GM21360 (cell line): ENCODE results near the gene PTPRN2.
"Not testable (repeated sequence)": the region's sequence is repeated elsewhere in the genome, so short reads cannot be mapped to it uniquely, and the experiment has no call there.

Experiments used
- ATAC-seq: cut with Tn5 transposase; IDR thresholded peaks from one replicate; pipeline ENCODE4 v1.9.1; 2021; ENCODE audit warnings: mild to moderate bottlenecking, moderate library complexity; ENCODE audit not compliant: unreplicated experiment

The PTPRN2 gene

DNA sequence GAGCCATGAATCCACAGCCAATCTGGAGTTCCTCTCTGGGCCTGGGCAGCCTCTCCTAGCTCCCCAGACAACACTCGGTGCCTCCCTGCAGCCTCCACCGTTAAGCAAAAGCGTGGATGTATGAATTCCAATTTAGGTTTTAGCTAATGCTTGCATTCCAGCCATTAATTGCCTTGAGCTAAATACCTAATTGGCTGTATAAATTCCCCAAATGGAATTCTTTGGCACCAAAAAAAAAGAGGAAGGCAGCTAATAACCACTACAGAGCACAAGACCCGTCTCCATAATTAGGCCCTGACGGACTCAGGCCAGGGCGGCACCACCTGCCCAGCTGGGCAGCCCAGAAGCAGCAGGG, 140.5 kb downstream of the PTPRN2 start:
- ATAC-seq: no peak

DNA sequence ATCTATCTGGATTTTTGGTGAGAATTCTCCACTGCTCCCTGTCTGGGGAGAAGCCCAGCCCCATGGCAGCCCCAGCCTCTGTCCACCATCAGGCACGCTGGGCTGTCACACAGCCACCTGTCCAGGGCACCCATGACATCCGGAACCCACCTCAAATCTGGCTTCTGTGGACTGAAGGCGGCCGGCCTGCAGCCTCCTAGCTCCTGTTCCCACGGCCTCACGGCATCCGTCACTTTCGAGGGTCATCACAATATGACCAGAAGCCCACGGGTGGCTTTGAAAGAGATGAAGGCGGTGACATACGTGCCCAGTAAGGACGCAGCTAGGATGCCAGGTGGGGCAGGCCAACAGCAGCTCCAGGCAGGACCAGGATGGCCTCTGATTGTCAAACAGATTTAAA, 140.9 kb downstream of the PTPRN2 start:
- ATAC-seq: no peak

DNA sequence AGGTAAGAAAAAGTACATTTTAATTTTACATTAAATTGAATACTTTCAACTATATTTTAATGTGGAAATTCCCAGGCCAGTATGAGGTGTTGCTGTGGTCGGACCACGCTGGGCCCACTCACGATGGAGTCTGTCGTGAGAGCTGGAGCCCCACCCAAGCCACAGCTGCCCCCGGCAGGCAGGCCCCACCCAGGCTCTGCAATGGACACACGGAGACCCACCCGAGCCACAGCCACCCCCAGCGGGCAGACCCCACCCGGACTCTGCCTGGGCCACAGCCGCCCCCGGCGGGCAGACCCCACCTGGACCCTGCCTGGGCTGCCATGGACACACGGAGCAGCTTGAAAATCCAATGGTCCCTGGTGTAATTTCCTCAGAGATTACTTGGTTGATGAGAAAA, 141.3 kb downstream of the PTPRN2 start:
- no peak for ATAC-seq

DNA sequence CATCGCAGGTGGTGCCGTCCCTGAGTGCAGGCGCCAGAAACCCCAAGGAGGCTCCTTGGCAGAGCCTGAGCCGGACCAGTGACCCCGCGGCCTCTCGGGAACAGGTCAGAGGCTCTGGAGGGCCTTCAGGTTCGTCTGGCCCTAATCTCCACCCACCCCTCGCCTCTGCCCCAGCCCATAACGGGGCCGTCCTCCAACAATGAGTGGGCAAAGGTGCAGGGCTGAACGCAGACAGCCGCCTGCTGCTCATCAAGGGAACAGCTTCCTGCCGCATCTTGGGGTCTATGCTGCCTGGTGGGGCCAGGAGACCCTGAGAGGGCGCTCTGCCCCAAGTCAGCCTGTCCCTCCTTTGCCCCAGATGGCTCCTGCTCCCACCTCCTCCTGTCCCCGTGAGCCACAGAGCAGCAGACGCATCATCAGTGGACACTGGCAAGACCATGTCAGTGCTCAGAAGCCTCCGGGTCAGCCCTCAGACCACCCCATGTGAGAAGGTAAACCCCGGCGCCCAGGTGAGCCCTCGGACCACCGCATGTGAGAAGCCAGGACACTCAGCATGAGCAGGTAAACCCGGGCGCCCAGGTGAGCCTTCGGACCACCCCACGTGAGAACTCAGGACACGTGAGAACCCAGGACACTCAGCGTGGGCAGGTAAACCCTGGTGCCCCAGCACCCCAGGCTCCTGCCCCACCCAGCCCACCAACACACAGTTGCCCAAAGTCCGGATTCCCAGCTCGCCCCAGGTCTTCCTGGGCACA, 142.0 kb downstream of the PTPRN2 start:
- ATAC-seq: no peak

DNA sequence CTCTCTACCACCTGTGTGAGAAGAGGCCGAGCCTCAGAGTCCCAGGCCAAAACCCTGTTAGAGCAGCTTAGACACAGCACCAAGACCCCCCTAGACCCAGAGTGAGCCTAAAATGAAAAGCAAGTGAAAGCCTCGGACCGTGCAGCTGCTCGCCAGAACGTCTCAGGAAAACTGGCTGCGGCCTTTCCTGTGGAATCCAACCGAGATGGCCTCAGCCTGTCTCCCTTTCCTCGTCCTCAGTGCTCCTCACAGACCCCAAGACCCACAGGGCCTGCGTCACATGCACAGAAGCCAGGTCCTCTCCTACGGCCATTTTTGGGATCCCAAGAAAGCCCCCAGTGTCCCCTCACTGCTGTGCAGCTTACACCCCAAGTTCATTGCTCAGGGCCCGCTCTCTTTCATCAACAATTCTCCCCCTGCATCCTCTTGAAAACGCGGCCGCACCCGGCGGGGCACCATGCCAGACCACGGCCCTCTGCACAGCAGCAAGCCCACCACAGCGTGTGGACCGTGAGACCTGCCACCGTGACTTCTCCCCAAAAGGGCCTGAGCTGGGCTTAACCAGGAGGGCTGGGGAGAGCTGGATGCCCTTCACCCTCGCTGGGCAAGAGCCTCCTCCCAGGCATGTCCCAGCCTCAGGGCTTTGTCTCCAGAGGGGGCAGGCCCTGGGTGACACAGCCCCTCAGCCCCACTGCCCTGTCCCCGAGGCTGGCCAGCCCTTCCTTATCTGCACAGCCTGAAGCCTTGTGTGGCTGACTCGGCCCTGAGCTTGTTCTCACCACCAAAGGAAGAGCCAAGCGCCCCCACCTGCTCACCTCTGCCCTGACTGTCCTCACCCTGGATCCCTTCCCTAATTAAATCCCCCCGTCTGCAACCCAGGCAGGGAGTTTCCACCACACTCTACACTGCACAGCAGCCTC, 142.9 kb downstream of the PTPRN2 start:
- ATAC-seq: no peak

DNA sequence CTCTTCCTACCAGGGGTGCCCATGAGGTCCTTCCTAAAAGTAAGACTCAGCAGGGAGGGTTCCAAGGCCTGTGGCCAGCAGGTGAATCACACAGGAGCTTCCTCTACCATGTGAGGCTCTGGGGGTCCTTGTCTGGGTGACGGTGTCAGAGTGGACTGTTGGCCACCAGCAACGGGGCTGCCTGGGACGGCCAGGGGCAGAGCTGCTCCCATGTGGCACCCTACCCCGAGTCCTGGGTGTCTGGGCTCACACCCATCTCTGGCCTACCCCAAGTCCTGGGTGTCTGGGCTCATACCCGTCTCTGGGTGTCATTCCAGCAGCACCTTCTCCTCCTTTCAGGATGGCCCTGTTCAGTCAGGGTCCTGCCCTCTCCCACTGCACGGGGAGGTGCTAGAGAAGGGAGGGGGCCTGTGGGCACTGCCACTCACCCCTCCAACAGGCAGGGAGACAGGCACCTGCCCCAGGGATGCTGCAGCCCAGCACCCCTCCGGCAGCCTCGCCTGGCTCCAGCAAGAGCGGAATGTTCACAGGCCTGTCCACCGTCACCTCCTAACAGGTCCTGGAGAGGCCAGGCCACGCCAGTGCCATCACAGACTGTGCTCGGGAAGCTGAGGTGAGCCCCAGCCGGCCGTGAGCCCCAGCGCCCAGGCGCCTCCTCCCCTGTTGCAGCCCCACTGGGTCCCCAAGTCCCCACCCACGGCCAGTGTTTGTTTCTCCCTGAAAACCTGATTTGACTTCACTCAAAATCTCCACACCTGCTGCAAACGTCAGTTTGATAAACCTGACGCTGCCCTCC, 143.7 kb downstream of the PTPRN2 start:
- ATAC-seq: no peak

DNA sequence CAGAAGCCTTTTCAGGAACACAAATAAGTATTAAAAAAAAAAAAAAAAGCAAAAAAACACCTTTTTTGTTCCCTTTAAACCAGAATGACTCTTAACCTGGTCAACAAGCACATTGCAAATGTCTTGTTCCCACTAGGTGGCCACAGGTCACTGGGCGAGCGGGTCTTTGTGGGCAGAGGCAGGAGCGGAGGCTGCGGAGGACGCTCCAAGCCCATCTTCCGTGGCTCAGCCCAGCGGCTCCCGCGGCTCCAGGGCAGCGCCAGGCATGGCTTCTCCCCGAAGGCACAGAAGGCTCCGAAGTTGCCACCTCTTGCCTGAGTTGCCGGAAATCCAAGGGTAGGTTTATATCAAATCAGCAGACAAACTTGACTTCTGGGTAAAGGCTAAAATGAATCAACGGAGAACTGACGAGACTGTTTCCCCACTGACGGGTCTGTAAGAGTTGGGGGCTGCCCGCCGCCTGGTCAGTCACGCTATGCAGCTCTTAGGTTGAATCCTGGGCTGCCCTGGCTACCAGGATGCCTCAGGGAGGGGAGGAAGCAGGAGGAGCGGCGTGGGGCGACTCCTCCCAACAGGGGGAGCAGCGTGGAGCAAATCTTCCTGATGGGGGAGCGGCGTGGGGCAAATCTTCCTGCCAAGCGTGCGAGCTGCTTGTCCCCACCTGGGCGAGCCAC, 144.5 kb downstream of the PTPRN2 start:
- no peak for ATAC-seq

DNA sequence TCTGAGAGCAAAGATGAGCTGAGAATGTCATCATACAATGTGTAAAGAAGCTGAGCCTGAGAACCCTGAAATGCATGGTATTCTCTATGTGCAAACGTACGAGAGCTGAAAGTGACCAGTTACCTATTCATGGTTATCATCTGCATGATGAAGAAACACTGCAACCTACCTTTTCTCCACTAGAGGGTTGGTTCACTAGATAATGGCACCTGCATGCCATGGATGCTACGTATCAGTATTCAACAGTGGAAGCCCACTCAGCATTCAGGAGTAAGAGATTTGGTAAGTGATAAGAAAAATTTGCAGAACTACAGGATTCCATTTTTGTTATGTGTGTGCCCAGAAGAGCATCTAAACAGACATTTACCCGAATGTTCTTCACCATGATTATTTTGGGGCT, 145.4 kb downstream of the PTPRN2 start:
- no peak for ATAC-seq

DNA sequence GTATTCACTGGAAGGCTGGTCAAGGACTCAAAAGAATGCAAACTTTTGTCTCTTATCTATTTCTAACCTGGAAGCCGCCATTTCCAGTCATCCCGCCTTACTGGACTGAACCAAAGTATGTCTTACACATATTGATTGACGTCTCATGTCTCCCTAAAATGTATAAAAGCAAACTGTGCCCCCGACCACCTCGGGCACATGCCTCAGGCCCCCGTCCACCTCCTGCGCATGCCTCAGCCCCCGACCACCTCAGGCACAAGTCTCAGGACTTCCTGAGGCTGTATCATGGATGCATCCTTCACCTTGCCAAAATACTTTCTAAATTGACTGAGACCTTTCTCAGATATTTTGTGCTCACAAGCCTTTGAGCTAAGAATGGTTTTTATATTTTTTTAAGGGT, 148.6 kb downstream of the PTPRN2 start:
- no peak for ATAC-seq

DNA sequence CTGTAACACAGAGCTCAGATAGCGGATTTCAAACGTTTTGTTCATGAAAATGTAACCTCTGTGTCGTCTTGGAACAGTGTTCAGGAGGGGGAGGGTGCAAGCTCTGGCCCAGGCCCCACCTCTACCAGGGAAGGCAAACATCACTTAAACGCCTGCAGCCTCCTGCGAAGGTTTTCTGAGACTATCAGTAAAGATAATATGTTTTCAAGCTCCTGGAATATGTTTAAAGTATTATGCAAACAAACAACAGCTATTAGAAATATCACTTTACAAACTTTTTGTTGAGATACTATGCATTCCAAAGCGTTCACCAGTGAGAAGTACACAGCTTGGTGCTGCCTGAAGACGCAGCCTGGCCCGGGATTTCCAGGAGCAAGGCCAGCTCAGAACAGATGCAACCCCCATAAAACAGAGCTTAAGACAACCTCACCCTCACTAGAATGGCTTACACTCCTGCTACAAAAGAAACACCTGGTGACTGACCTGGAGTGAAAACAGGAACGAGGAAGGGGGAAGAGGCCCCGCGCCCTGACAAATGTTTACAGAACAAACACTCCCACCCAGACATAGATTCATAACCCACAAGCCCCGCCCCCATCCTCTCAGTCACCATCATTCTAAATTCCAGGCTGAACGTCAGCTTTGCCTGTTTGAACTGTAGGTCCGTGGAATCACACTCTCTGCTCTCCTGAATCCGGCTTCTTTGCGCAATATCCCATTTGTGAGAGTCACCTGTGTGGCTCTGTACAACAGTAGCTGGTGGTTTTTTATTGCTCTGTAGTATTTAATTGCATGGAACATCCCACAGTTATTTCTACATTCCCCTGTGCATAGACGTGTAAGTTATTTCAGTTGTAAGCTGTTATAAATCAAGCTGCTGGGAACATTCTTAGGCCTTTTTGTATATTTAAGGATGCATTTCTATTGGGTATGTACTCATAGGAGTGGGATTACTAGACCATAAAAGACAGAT, 155.0 kb downstream of the PTPRN2 start:
- ATAC-seq: no peak

DNA sequence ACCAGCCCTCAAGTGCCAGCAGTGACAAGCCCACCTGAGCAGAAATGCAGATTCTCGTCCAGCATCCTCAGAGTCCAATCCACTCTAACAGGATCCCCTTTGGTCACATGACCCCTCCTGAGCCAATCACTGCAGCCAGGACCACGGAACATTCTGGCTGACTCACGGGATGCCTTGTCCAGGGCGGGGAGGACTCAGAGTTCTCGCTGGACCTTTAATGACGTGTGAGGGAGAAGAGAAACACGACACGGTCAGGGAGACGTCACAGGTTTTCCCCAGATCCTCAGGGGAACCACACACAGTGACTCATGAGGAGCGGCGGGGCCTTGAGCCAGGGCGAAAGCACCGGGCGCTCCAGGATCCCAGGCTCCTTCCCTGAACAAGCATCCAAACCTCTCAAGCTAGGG, 155.7 kb downstream of the PTPRN2 start:
- no peak for ATAC-seq

DNA sequence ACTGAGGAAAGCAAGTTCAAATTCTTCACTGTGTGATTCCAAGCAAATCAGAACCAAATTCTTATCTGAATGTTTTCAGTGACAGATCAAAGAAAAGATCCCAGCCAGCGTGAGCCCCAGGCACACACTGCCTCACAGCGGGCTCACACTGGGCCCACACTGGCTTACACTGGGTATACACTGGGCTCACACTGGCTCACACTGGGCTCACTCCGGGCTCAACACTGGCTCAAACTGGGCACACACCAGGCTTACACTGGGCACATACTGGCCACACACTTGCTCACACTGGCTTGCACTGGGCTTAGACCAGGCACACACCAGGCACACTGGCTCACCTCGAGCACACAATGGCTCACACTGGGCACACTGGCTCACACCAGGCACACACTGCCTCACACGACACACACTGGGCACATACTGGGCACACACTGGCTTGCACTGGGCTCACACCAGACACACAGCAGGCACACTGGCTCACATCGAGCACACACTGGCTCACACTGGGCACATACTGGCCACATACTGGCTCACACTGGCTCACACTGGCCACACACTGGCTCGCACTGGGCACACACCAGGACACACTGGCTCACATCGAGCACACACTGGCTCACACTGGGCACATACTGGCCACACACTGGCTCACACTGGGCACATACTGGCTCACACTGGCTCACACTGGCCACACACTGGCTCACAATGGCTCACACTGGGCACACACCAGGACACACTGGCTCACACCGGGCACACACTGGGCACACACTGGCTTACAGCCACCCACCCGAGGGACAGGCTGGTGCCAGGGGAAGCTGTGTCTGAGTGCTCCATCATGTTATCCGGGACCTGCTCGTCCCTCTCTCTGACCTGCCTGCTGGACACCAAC, 156.3 kb downstream of the PTPRN2 start:
- no peak for ATAC-seq

DNA sequence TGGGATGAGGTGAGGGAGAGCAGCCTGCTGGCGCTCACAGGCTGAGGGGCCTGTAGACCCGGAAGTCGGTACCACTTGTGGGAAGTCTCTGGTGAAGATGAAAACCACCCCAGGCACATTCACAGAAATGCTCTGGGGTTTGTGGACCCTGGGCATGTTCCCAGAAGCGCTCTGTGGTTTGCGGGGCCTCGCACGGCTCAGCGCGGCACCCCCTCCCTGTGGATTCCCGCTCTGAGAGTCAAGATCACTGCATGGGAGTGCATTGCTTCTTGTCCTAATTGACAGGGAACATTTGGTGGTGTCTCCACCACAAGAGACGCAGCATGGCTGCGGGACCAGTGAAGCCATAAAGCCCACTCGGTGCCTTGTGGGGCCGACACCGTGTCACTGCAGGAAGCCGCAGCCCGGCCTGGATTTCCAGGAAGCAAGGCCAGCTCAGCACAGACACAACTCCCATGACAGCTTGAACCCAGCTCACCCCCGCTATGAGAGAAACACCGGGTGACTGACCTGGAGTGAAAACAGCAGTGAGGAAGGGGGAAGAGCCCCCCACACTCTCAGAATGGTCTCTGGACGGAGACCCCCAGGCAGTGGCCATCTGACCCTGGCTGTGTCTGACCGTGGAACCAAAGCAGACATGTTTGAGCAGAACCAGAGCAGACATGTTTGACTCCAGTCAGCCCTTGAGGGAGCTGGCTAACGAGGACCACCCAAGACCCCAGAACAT, 157.2 kb downstream of the PTPRN2 start:
- no peak for ATAC-seq

DNA sequence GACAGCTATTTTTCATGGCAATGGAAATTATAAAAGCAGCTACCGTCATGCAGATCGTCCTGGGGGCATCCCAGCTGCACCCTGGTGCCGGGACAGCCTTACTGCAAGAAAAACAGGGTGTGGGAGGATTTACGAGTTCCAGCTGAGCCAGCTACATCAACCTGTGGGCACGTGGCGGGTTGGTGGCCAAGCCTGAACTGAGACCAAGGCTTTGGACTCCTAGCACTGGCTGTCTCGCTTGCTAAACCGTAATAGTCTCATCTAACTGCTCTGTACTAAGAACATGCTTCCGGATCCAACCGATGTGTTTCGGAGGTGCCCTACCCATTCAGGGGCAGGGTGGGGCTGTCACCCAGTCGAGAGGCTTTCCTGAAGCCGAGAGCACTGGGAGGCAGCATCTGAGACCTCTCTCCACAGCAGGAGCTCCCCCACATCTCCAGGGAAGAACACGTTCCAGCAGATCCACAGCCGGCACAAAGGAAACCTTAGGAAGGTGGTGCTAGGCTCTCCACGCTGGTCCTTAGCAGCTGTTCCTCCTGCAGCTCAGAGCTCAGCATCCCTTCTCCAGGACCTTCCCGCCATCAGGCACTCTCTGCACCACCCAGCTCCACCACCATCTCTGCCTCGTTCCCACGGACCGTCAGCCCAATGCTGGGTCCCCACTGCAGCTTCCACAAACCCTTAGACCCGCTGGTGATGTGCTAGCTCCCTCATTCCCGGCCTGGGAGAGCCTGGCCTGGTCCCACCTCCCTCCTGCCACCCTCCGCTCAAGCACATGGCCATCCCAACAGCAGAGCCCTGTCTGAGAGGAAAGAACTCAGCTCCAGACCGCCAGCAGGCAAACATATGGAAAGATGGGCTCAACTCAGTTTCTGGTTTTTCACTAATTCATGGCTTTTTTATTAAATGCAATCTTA, 158.5 kb downstream of the PTPRN2 start:
- no peak for ATAC-seq

DNA sequence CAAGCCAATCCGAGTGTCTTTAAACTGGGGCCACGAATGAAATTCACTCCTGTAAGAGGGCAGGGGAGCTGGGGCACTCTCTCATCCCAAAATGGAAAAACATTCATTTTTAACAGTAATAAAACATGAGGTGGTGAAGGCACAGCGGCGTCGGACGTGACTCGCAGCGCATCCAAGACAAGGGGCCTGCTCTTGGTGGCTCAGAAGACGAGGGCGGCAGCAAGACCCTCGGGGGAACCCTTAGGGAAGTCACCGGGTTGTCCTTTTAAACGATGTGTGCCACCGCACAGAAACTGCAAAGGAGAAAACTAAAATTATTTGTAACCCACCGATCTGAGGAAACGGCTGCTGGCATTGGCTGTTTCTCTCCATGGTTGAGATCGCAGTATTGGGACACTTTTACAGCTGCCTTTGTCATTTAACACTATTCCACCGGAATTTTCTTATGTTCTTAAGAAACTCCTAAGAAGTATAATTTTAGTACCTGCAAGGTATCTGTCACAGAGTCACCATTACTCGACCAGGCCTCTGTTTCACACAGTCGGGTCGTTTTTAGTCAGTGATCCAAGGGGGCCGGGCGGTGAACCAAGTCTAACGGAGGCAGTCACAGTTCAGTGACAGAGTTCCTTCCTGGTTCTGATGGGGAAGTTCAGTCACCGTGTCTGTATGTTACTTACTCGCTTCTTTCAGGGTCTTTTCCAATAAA, 159.3 kb downstream of the PTPRN2 start:
- no peak for ATAC-seq

DNA sequence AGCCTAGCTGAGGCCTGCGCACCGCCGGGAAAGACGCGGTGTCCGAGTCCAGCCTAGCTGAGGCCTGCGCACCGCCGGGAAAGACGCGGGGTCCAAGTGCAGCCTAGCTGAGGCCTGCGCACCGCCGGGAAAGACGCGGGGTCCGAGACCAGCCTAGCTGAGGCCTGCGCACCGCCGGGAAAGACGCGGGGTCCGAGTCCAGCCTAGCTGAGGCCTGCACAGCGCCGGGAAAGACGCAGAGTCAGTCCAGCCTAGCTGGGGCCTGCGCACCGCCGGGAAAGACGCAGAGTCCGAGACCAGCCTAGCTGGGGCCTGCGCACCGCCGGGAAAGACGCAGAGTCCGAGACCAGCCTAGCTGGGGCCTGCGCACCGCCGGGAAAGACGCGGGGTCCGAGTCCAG, 161.9 kb downstream of the PTPRN2 start:
- not testable (repeated sequence) for ATAC-seq
